Body of pancreas (tissue), 4 donors: ENCODE measurements around the gene CFAP46. TPM values are rescaled to one million over a fixed set of nuclear protein-coding genes. Genes with fewer than 3 reads are reported as not detected.

ENCODE experiments used
- ATAC-seq: fragments of 150-250 bp; one replicate; pipeline ENCODE4 v1.9.1; 2016
- DNase-seq, 4 donors: peaks; one replicate each; pipeline ENCODE4 v3.0.0-alpha.2; 2019
- H3K27ac ChIP-seq, 4 donors: fragments of 200-600 bp; sonication (generic); 1 replicate in 3 of 4; 2 replicates in 1 of 4; pipeline versions ENCODE4 v1.5.1 to v1.6.1; 2016 to 2019; ENCODE audit warnings: mild to moderate bottlenecking in 1 of 4, mixed read lengths in 1 of 4, moderate library complexity in 1 of 4
- H3K27me3 ChIP-seq, 2 donors: fragments of 200-600 bp; sonication (generic); one replicate each; pipeline ENCODE4 v1.6.0; 2016; ENCODE audit warnings: mild to moderate bottlenecking in 1 of 2
- H3K36me3 ChIP-seq, 2 donors: fragments of 200-600 bp; sonication (generic); replicated peaks in 1 of 2; 2 replicates each; pipeline ENCODE4 v1.5.1; 2016; ENCODE audit warnings: low read depth in 2 of 2; ENCODE audit not compliant: insufficient read depth in 1 of 2
- H3K4me1 ChIP-seq: fragments of 200-600 bp; sonication (generic); one replicate; pipeline ENCODE4 v1.6.0; 2016
- H3K4me3 ChIP-seq, 2 donors: fragments of 200-600 bp; sonication (generic); 1 replicate in 1 of 2; 2 replicates in 1 of 2; pipeline ENCODE4 v1.5.1; 2016 to 2019
- H3K9me3 ChIP-seq, 3 donors: fragments of 200-600 bp; sonication (generic); 1 replicate in 2 of 3; 2 replicates in 1 of 3; pipeline ENCODE4 v1.5.1; 2016
- POLR2A ChIP-seq, 3 donors: fragments of 450-650 bp; IDR thresholded peaks; one replicate each; pipeline ENCODE4 v1.6.1; 2016; ENCODE audit warnings: antibody characterized with exemption in 3 of 3, mild to moderate bottlenecking in 2 of 3
- WGBS, 2 donors: methylation state at CpG; one replicate each; pipeline ENCODE4 v1.1.5; 2017; 5-methylcytosine and 5-hydroxymethylcytosine counted together
- intact Hi-C: fragments of 100-400 bp; cut with DNase I; formaldehyde crosslinking; loops from one replicate; pipeline ENCODE4 v1.15.1; 2023
- total RNA-seq, 2 donors: library from RNA; depleted of rRNA; stranded (reverse); fragments of >200 nt; gene quantifications; one replicate each; pipeline ENCODE4 v1.1.0, GENCODE V29; 2016
- TF ChIP-seq, protein P1 (sequence below), 7 experiments: fragments of 450-650 bp in 4 of 7; fragments of 200-600 bp in 3 of 7; sonication (generic) in 3 of 7; IDR thresholded peaks; one replicate each; pipeline ENCODE4 v1.5.1; 2016 to 2019; ENCODE audit warnings: antibody characterized with exemption in 7 of 7

CFAP46 gene
- total RNA-seq, 2 donors from 2014 or later = 0.33 to 0.52 TPM

DNA sequence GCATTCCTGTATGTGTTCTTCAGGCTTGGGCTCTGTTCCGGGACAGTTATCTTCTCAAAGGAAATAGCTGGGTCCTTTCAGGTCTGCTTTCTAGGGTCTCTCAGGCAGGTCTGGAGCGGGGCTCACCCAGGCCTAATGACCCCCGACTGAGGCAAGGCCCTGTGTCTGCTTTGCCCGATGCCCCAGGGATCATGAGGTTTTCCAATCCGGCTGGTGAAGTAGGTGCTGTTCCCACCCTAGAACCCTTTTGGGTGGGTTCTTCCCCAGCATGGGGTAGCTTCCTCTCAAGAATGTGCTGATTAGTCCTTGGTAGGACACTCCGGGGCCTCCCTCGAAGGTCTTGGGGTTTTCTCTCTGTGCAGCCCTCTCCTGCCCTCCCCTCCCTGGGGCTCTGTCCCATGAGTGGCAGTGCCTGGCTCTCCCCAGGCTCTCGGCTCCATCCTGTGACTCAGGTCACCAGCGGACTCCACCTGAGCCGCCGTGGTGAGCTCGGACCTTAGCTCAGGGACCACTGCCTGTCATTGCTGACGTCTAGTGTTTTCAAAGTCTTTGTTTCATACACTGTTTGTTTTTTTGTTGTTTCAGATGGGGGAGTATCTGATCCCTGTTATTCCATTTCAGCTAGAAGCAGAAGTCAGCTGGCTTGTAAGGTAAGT is 85.4 kb downstream of the CFAP46 start:
- Histone ChIP-seq H3K36me3 (no peaks in the 10 kb centered on the region), H3K4me3 (no peak overlapping the region), H3K27me3 (peaks cover 0 to 3% of the 10 kb centered on the region in 2 donors), H3K4me1 (no peaks in the 10 kb centered on the region), H3K9me3 (no peaks in the 10 kb centered on the region), H3K27ac (no peak overlapping the region)
- no peak for TF ChIP-seq POLR2A (IDR thresholded peaks at IDR 0.05)
- TF ChIP-seq, protein P1, sequence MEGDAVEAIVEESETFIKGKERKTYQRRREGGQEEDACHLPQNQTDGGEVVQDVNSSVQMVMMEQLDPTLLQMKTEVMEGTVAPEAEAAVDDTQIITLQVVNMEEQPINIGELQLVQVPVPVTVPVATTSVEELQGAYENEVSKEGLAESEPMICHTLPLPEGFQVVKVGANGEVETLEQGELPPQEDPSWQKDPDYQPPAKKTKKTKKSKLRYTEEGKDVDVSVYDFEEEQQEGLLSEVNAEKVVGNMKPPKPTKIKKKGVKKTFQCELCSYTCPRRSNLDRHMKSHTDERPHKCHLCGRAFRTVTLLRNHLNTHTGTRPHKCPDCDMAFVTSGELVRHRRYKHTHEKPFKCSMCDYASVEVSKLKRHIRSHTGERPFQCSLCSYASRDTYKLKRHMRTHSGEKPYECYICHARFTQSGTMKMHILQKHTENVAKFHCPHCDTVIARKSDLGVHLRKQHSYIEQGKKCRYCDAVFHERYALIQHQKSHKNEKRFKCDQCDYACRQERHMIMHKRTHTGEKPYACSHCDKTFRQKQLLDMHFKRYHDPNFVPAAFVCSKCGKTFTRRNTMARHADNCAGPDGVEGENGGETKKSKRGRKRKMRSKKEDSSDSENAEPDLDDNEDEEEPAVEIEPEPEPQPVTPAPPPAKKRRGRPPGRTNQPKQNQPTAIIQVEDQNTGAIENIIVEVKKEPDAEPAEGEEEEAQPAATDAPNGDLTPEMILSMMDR (IDR thresholded peaks at IDR 0.05) = no peak
- DNase-seq (peak in 1 of 4 donors; percentile 0), ATAC-seq (no peak)
- intact Hi-C loops = no loop called here
- 85 to 86% methylated on average over 13 of the region's 13 CpGs for WGBS, 2 donors

DNA sequence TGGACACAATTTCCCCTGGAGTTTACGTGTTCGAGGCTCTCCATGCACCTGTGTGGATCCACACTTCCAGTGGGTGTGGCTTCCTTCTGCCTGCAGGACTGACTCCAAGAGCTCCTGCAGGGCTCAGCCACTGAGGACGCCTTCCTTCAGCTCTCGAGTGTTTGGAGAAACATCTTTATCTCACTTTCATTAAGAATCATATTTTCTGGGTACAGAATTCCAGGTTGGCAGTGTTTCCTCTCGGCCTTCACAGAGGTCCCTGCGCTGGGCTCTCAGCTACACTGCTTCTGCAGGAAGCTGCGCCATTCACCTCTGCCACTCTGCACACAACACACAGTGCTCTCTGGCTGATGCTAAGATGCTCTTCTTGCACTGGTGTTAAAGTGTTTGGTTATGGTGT is 86.5 kb downstream of the CFAP46 start:
- Histone ChIP-seq H3K36me3 (no peaks in the 10 kb centered on the region), H3K27me3 (no peaks in the 10 kb centered on the region), H3K4me3 (no peak overlapping the region), H3K27ac (no peak overlapping the region), H3K4me1 (no peaks in the 10 kb centered on the region), H3K9me3 (no peaks in the 10 kb centered on the region)
- no peak for DNase-seq
- no peak for ATAC-seq
- no peak for TF ChIP-seq POLR2A (IDR thresholded peaks at IDR 0.05)
- TF ChIP-seq, protein P1 (IDR thresholded peaks at IDR 0.05) = no peak
- intact Hi-C loops = no loop called here
- 74 to 76% methylated on average over 7 of the region's 7 CpGs for WGBS, 2 donors

DNA sequence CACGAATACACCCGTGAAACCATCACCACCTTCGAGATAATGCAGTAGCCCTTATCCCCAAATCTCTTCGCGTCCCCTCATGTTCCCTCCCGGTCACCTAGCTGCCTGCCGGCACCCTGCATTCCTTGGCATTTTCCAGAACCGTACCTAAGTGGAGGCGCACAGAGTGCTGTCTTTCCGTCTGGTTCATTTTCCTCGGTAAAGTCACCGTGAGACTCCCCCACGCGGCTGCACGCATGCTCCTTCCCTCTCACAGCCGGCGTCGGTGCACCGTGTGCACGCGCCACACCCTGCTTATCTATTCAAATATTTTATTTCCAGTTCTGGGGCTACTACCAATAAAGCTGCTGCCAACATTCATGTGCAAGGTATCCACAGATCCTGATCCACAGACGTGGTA is 90.9 kb downstream of the CFAP46 start:
- Histone ChIP-seq H3K4me1 (peaks cover 9% of the 10 kb centered on the region), H3K27me3 (no peaks in the 10 kb centered on the region), H3K36me3 (no peaks in the 10 kb centered on the region), H3K27ac (no peak overlapping the region), H3K4me3 (no peak overlapping the region), H3K9me3 (no peaks in the 10 kb centered on the region)
- ATAC-seq (no peak), DNase-seq (no peak)
- intact Hi-C loops = no loop called here
- WGBS, 2 donors = 83 to 88% methylated on average over 22 of the region's 22 CpGs
- TF ChIP-seq, protein P1 (IDR thresholded peaks at IDR 0.05) = no peak
- TF ChIP-seq POLR2A (IDR thresholded peaks at IDR 0.05) = no peak

DNA sequence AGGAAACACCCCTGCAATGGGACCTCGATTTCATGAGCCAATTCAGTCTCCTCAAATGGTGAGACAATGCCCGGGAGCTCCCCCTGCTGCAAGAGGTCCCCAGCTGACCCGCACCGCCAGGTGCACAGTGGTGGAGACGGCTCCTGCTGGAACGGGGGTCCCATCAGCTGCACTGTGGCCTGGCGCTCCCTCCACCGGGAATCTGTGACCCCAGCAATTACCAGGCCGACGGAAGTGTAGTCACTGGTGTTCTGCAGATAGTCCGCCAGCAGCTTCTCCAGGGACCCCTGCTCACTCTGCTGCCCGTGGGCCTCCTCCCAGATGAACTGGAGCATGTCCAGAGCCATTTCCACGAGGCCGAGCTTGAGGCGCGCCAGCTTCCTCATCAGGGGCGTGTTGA is 91.5 kb downstream of the CFAP46 start:
- Histone ChIP-seq H3K36me3 (no peaks in the 10 kb centered on the region), H3K4me1 (peaks cover 9% of the 10 kb centered on the region), H3K27ac (no peak overlapping the region), H3K4me3 (no peak overlapping the region), H3K9me3 (no peaks in the 10 kb centered on the region), H3K27me3 (no peaks in the 10 kb centered on the region)
- 83 to 87% methylated on average over 7 to 17 of the region's 17 CpGs for WGBS, 2 donors
- ATAC-seq (no peak), DNase-seq (no peak)
- TF ChIP-seq, protein P1 (IDR thresholded peaks at IDR 0.05) = no peak
- no peak for TF ChIP-seq POLR2A (IDR thresholded peaks at IDR 0.05)
- intact Hi-C loops = no loop called here

DNA sequence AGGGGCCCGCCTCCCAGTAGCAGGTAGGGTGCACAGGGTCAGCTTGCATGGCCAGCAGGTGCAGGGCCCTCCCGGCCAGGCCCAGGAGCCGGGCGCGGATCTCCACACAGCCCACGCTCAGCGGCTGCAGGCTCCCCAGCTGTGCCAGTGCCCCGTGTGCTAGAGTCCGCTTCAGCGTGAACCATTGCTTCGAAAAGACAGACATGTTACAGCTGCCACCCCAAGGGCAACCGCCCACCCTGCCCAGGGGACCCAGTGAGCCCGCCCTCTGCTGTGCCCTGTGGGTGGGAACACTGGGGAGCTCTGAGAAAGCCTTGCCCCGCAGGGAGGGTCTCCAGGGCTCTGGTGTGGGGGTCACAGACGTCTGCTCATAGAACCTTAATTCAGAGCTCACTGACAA is 92.1 kb downstream of the CFAP46 start:
- Histone ChIP-seq H3K27ac (no peak overlapping the region), H3K9me3 (no peaks in the 10 kb centered on the region), H3K36me3 (no peaks in the 10 kb centered on the region), H3K27me3 (no peaks in the 10 kb centered on the region), H3K4me3 (no peak overlapping the region), H3K4me1 (peaks cover 9% of the 10 kb centered on the region)
- no peak for ATAC-seq
- 69 to 85% methylated on average over 3 to 15 of the region's 15 CpGs for WGBS, 2 donors
- TF ChIP-seq POLR2A (IDR thresholded peaks at IDR 0.05) = no peak
- TF ChIP-seq, protein P1 (IDR thresholded peaks at IDR 0.05) = no peak
- no peak for DNase-seq
- intact Hi-C loops = no loop called here
